ENCODE results near the gene ZNF410. TPM values are rescaled to one million over a fixed set of nuclear protein-coding genes. Genes with fewer than 3 reads are reported as not detected.

Gene ZNF410
- total and polyA plus RNA-seq, 2 of the 13 experiments (the other 11 are each of a cell fraction or from before 2014, with no cell fraction given) = 19.2 to 44.3 TPM

GRCh38 chr14:73949752-73950734 lies 63.4 kb downstream of the ZNF410 start, which contains the start of the genes COQ6 and FAM161B (continued):
- TF ChIP-seq CHD4 (IDR thresholded peaks at IDR 0.05; ENCODE audit: borderline replicate concordance, low read length) (no peak), ZNF124 (CRISPR knock-in tag; IDR thresholded peaks at IDR 0.05) (peak; percentile 81; the same call in 1 of the 2 replicates), MZF1 (CRISPR knock-in tag; IDR thresholded peaks at IDR 0.05; ENCODE audit: borderline replicate concordance) (no peak), ZNF580 (CRISPR knock-in tag; IDR thresholded peaks at IDR 0.05; ENCODE audit: borderline replicate concordance, low read depth) (peak; percentile 76; the same call in 1 of the 2 replicates), U2AF1 (optimal IDR thresholded peaks at IDR 0.05; ENCODE audit: low read depth, low read length) (no peak), TSC22D2 (CRISPR knock-in tag; IDR thresholded peaks at IDR 0.05; ENCODE audit: borderline replicate concordance) (no peak), ZNF276 (CRISPR knock-in tag; IDR thresholded peaks at IDR 0.05; ENCODE audit: low read depth) (no peak), FOXJ3 (CRISPR knock-in tag; IDR thresholded peaks at IDR 0.05; ENCODE audit: borderline replicate concordance) (no peak), HDAC6 (IDR thresholded peaks at IDR 0.05; ENCODE audit: low read depth, low read length) (no peak), ZNF567 (CRISPR knock-in tag; IDR thresholded peaks at IDR 0.05; ENCODE audit: borderline replicate concordance) (peak; percentile 21; the same call in 1 of the 2 replicates), MEIS1 (CRISPR knock-in tag; IDR thresholded peaks at IDR 0.05; ENCODE audit: borderline replicate concordance) (peak; percentile 68), ZNF562 (CRISPR knock-in tag; IDR thresholded peaks at IDR 0.05; ENCODE audit: borderline replicate concordance) (no peak), SMAD1 (CRISPR knock-in tag; IDR thresholded peaks at IDR 0.05; ENCODE audit: borderline replicate concordance, low read depth) (no peak), SALL2 (CRISPR knock-in tag; IDR thresholded peaks at IDR 0.05) (peak; percentile 66; the same call in 1 of the 2 replicates), RAD51 (IDR thresholded peaks at IDR 0.05; ENCODE audit: borderline replicate concordance) (no peak), ZNF746 (CRISPR knock-in tag; IDR thresholded peaks at IDR 0.05) (0 out of 2 replicates have a peak, but pooled peaks have one; percentile 63), LCORL (IDR thresholded peaks at IDR 0.05) (no peak), LCORL (CRISPR knock-in tag; IDR thresholded peaks at IDR 0.05) (peak; percentile 56; the same call in 1 of the 2 replicates), FLYWCH1 (CRISPR knock-in tag; IDR thresholded peaks at IDR 0.05) (no peak), SNRNP70 (IDR thresholded peaks at IDR 0.05; ENCODE audit: low read depth, low read length) (no peak), ZGPAT (CRISPR knock-in tag; IDR thresholded peaks at IDR 0.05) (peak; percentile 70), GTF2F1 (IDR thresholded peaks at IDR 0.05; ENCODE audit: low read length) (no peak), TBX2 (CRISPR knock-in tag; IDR thresholded peaks at IDR 0.05; ENCODE audit: borderline replicate concordance) (peak; percentile 90), JARID2 (CRISPR knock-in tag; IDR thresholded peaks at IDR 0.05; ENCODE audit: insufficient replicate concordance) (no peak), SAP130 (CRISPR knock-in tag; IDR thresholded peaks at IDR 0.05; ENCODE audit: low read depth) (peak; percentile 85), SP1 (IDR thresholded peaks at IDR 0.05) (no peak), SP1 (CRISPR knock-in tag; IDR thresholded peaks at IDR 0.05) (no peak; the same call in 1 of the 2 replicates), SAFB2 (CRISPR knock-in tag; IDR thresholded peaks at IDR 0.05; ENCODE audit: borderline replicate concordance, low read depth) (no peak)

Measured in HepG2 (cell line).